K562 (cell line): ENCODE results near the gene SDHC. TPM values are rescaled to one million over a fixed set of nuclear protein-coding genes. Genes with fewer than 3 reads are reported as not detected.

Source experiments
- ARID3A ChIP-seq: IDR thresholded peaks from 2 replicates; pipeline ENCODE4 v1.6.1; 2012; ENCODE audit warnings: low read depth, low read length, improper control_type of control experiment, borderline replicate concordance
- BCLAF1 ChIP-seq, 2 experiments: fragments of 450-650 bp in 1 of 2; IDR thresholded peaks; 2 replicates each; pipeline ENCODE4 v1.6.1; 2011 to 2017; ENCODE audit warnings: low read depth in 2 of 2, antibody characterized with exemption in 1 of 2, borderline replicate concordance in 1 of 2, low read length in 1 of 2, mild to moderate bottlenecking in 1 of 2, mixed read lengths in 1 of 2; ENCODE audit not compliant: control insufficient read depth in 1 of 2
- E2F3 ChIP-seq: fragments of 250-450 bp; sonication (Bioruptor Pico); IDR thresholded peaks from 2 replicates; pipeline ENCODE4 v1.4.0; 2020; ENCODE audit warnings: mild to moderate bottlenecking
- FOXO4 ChIP-seq: fragments of 450-650 bp; formaldehyde crosslinking; IDR thresholded peaks from 2 replicates; pipeline ENCODE4 v1.4.0; 2020; ENCODE audit warnings: mild to moderate bottlenecking, moderate library complexity
- HDAC3 ChIP-seq: fragments of 450-650 bp; IDR thresholded peaks from 2 replicates; pipeline ENCODE4 v1.6.1; 2018; ENCODE audit warnings: borderline replicate concordance, mild to moderate bottlenecking, moderate library complexity; ENCODE audit not compliant: partially characterized antibody
- MBD2 ChIP-seq: sonication (generic); IDR thresholded peaks from 2 replicates; pipeline ENCODE4 v1.6.1; 2016; ENCODE audit warnings: low read depth, borderline replicate concordance
- NCOA2 ChIP-seq, 2 experiments: fragments of 450-650 bp; IDR thresholded peaks; 2 replicates each; pipeline ENCODE4 v1.6.1; 2018; ENCODE audit warnings: mild to moderate bottlenecking in 2 of 2, moderate library complexity in 1 of 2; ENCODE audit not compliant: partially characterized antibody in 2 of 2
- NEUROD1 ChIP-seq: fragments of 150-350 bp; IDR thresholded peaks from 2 replicates; pipeline ENCODE4 v1.6.1; 2014; ENCODE audit warnings: borderline replicate concordance, low read length, low read depth; ENCODE audit not compliant: partially characterized antibody
- NKRF ChIP-seq: fragments of 450-650 bp; IDR thresholded peaks from 2 replicates; pipeline ENCODE4 v1.6.1; 2016; ENCODE audit warnings: borderline replicate concordance
- RFX1 ChIP-seq: fragments of 450-650 bp; IDR thresholded peaks from 2 replicates; pipeline ENCODE4 v1.6.1; 2016; ENCODE audit warnings: mild to moderate bottlenecking, moderate library complexity
- ZKSCAN1 ChIP-seq: fragments of 150-350 bp; IDR thresholded peaks from 2 replicates; pipeline ENCODE4 v1.6.1; 2016; ENCODE audit warnings: low read depth, low read length
- ZNF408 ChIP-seq: fragments of 250-450 bp; sonication (Bioruptor Pico); IDR thresholded peaks from 2 replicates; pipeline ENCODE4 v1.4.0; 2020; ENCODE audit warnings: low read depth, mild to moderate bottlenecking, moderate library complexity
- polyA plus RNA-seq, 8 experiments: library from polyadenylated mRNA; depleted of rRNA in 4 of 8; stranded (reverse) in 5 of 8; unstranded in 3 of 8; fragments of >200 nt; fragmentation: Nextera tagmentation in 2 of 8; fragmentation: Illumina TruSeq in 1 of 8; extraction: Ambion mirVana in 2 of 8; extraction: Trizol in 1 of 8; gene quantifications; 2 replicates each; pipeline versions ENCODE4 v1.2.1 to v1.2.3, GENCODE V29; 2011 to 2014; ENCODE audit warnings: inconsistent platforms in 1 of 8, missing spikeins in 1 of 8
- total RNA-seq, 7 experiments: library from RNA; depleted of rRNA in 6 of 7; stranded (reverse); fragments of >200 nt in 6 of 7; fragmentation: Illumina TruSeq in 2 of 7; extraction: Trizol in 2 of 7; gene quantifications; 2 replicates each; pipeline versions ENCODE4 v1.2.1 to v1.2.3, GENCODE V29; 2011 to 2021; ENCODE audit warnings: low replicate concordance in 1 of 7
- TF ChIP-seq, protein P1 (sequence below): fragments of 250-450 bp; sonication (Bioruptor Pico); IDR thresholded peaks from 2 replicates; pipeline ENCODE4 v1.4.0; 2020; ENCODE audit warnings: mild to moderate bottlenecking, moderate library complexity

Gene SDHC
- total and polyA plus RNA-seq, 9 of the 15 experiments (the other 6 are each of a cell fraction or from before 2014, with no cell fraction given): 7.7 to 309 (median 174) TPM

DNA sequence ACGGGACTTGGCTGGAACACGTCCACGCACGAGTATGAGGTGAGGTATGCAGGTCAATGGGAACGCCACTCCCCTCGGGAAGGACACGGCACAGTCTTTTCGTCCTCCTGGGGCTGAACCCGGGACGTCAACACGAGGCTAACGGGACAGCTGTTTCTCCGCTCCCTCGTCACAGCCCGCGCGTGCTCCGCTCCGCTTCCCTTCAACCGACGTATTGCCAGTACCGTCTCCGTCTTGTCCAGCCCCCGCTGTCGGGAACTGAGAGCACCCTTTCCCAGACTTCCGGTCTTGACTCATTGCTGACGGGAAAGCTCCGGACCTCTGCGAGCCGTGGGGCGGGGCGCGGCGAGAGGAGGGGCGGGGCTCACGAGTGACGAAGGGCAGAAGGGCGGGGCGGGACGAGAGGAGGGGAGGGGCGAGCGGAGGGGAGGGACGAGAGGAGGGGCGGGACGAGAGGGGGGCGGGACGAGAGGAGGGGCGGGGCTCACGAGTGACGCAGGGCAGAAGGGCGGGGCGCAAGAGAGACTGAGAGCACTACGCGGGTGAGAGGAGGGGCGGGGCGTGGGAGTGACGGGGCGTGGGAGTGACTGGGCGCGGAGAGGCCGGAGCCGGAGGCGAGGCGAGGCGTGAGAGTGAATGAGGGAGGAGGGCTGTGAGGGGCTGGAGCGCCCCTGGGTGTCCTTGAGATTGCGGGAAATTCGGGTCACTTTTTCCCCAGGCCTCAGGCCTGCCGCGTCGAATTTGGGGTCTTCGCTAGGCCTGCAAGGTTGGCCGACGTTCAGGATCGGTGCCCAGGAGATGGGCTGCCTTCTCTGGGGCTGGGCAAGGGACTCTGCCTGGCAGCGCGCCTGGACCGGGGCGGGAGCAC is 75.7 kb downstream of the SDHC start (continued):
- TF ChIP-seq ARID3A (no peak), E2F3 (CRISPR knock-in tag) (peak; percentile 76), BCLAF1 (IDR thresholded peaks at IDR 0.05; ENCODE audit: borderline replicate concordance in 1 of 2, control insufficient read depth in 1 of 2, low read depth in 2 of 2, low read length in 1 of 2) (0 out of 4 replicates have a peak, but pooled peaks of 1 of the 2 experiments have one; percentile 25), ZKSCAN1 (no peak), FOXO4 (CRISPR knock-in tag) (0 out of 2 replicates have a peak, but pooled peaks have one; percentile 32), NKRF (peak; percentile 69; the same call in 1 of the 2 replicates), RFX1 (no peak), NEUROD1 (peak; percentile 18), ZNF408 (no peak), HDAC3 (no peak), MBD2 (peak; percentile 67; the same call in 1 of the 2 replicates), NCOA2 (IDR thresholded peaks at IDR 0.05; ENCODE audit: partially characterized antibody in 2 of 2) (no peak)
- TF ChIP-seq, protein P1, sequence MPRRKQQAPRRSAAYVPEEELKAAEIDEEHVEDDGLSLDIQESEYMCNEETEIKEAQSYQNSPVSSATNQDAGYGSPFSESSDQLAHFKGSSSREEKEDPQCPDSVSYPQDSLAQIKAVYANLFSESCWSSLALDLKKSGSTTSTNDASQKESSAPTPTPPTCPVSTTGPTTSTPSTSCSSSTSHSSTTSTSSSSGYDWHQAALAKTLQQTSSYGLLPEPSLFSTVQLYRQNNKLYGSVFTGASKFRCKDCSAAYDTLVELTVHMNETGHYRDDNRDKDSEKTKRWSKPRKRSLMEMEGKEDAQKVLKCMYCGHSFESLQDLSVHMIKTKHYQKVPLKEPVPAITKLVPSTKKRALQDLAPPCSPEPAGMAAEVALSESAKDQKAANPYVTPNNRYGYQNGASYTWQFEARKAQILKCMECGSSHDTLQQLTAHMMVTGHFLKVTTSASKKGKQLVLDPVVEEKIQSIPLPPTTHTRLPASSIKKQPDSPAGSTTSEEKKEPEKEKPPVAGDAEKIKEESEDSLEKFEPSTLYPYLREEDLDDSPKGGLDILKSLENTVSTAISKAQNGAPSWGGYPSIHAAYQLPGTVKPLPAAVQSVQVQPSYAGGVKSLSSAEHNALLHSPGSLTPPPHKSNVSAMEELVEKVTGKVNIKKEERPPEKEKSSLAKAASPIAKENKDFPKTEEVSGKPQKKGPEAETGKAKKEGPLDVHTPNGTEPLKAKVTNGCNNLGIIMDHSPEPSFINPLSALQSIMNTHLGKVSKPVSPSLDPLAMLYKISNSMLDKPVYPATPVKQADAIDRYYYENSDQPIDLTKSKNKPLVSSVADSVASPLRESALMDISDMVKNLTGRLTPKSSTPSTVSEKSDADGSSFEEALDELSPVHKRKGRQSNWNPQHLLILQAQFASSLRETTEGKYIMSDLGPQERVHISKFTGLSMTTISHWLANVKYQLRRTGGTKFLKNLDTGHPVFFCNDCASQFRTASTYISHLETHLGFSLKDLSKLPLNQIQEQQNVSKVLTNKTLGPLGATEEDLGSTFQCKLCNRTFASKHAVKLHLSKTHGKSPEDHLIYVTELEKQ (CRISPR knock-in tag): no peak
